Fibroblast of skin of left biceps (primary cell): ENCODE results near the gene PIGV.

ENCODE experiments used
- DNase-seq, 2 experiments: peaks; one replicate each; pipeline ENCODE4 v3.0.0-alpha.2; 2013; ENCODE audit warnings: low read depth in 2 of 2

Gene PIGV

GRCh38 chr1:26772687-26773086, 15.1 kb upstream of the PIGV start:
- peak; percentile 99 for DNase-seq

GRCh38 chr1:26774462-26774861, 13.3 kb upstream of the PIGV start:
- DNase-seq = no peak

GRCh38 chr1:26775666-26776065, 12.1 kb upstream of the PIGV start:
- DNase-seq = no peak

- DNase-seq = no peak
Observed at GRCh38 chr1:26779098-26779668, 8.6 kb upstream of the PIGV start.

- no peak for DNase-seq
Observed at GRCh38 chr1:26780344-26780957, 7.3 kb upstream of the PIGV start.

- no peak for DNase-seq
Observed at GRCh38 chr1:26781206-26781825, 6.4 kb upstream of the PIGV start.

GRCh38 chr1:26782521-26783212, 5.1 kb upstream of the PIGV start:
- no peak for DNase-seq

- DNase-seq = no peak
Observed at GRCh38 chr1:26783646-26784022, 4.1 kb upstream of the PIGV start.

GRCh38 chr1:26784023-26784871, 3.5 kb upstream of the PIGV start:
- no peak for DNase-seq

GRCh38 chr1:26784886-26785285, 2.9 kb upstream of the PIGV start:
- no peak for DNase-seq

GRCh38 chr1:26785611-26786436, 1.9 kb upstream of the PIGV start:
- no peak for DNase-seq

- no peak for DNase-seq
Observed at GRCh38 chr1:26786437-26787380, 1.0 kb upstream of the PIGV start.

GRCh38 chr1:26787381-26787705, 407 bp upstream of the PIGV start:
- no peak for DNase-seq

GRCh38 chr1:26788515-26788785, 700 bp downstream of the PIGV start:
- no peak for DNase-seq

GRCh38 chr1:26788836-26789611, 1.3 kb downstream of the PIGV start:
- DNase-seq = peak in 1 of 2 experiments; percentile 66

GRCh38 chr1:26789612-26789865, 1.8 kb downstream of the PIGV start:
- DNase-seq = no peak

GRCh38 chr1:26789931-26790330, 2.2 kb downstream of the PIGV start:
- DNase-seq = no peak

- no peak for DNase-seq
Observed at GRCh38 chr1:26790551-26790953, 2.8 kb downstream of the PIGV start.

GRCh38 chr1:26791148-26791547, 3.4 kb downstream of the PIGV start:
- no peak for DNase-seq

- DNase-seq = no peak
Observed at GRCh38 chr1:26791626-26792025, 3.9 kb downstream of the PIGV start.
